Lung (tissue), 12 donors: ENCODE measurements around the gene C10orf67. TPM values are rescaled to one million over a fixed set of nuclear protein-coding genes. Genes with fewer than 3 reads are reported as not detected.
"Not testable (repeated sequence)": the region's sequence is repeated elsewhere in the genome, so short reads cannot be mapped to it uniquely, and the experiment has no call there.

Experiments used
- ATAC-seq: fragments of 200-7000 bp; cut with Tn5 transposase; one replicate; pipeline ENCODE4 v1.9.1; 2020; ENCODE audit warnings: moderate number of reproducible peaks; ENCODE audit not compliant: insufficient read depth, low FRiP score
- DNase-seq, 3 donors: peaks; one replicate each; pipeline ENCODE4 v3.0.0-alpha.2; 2013 to 2017
- H3K27ac ChIP-seq, 2 donors: one replicate each; pipeline ENCODE4 v1.5.1; 2013; ENCODE audit warnings: mild to moderate bottlenecking in 2 of 2, moderate library complexity in 2 of 2, control low read depth in 1 of 2, inconsistent platforms in 1 of 2, low read depth in 1 of 2, low read length in 1 of 2
- H3K27me3 ChIP-seq, 3 donors: one replicate each; pipeline ENCODE4 v1.5.1; 2013; ENCODE audit warnings: low read length in 2 of 3; ENCODE audit not compliant: control insufficient read depth in 3 of 3, insufficient read depth in 3 of 3
- H3K36me3 ChIP-seq, 4 donors: one replicate each; pipeline ENCODE4 v1.5.1; 2013; ENCODE audit warnings: low read length in 4 of 4, mild to moderate bottlenecking in 1 of 4, moderate library complexity in 1 of 4; ENCODE audit not compliant: control insufficient read depth in 4 of 4, insufficient read depth in 4 of 4
- H3K4me1 ChIP-seq, 5 donors: one replicate each; pipeline ENCODE4 v1.5.1; 2013; ENCODE audit warnings: low read length in 5 of 5, mild to moderate bottlenecking in 2 of 5, moderate library complexity in 1 of 5; ENCODE audit not compliant: control insufficient read depth in 5 of 5, insufficient read depth in 5 of 5
- H3K4me3 ChIP-seq: one replicate; pipeline ENCODE4 v1.5.1; 2013; ENCODE audit warnings: mild to moderate bottlenecking, control low read depth, moderate library complexity
- H3K9ac ChIP-seq, 2 donors: one replicate each; pipeline ENCODE4 v1.5.1; 2013; ENCODE audit warnings: low read length in 2 of 2, control low read depth in 1 of 2; ENCODE audit not compliant: insufficient read depth in 1 of 2
- H3K9me3 ChIP-seq, 4 donors: one replicate each; pipeline ENCODE4 v1.5.1; 2013; ENCODE audit warnings: low read length in 3 of 4, mild to moderate bottlenecking in 1 of 4, moderate library complexity in 1 of 4; ENCODE audit not compliant: control insufficient read depth in 4 of 4, insufficient read depth in 3 of 4
- WGBS, 2 donors: extraction: QIAGEN DNeasy Blood & Tissue Kit; methylation state at CpG; one replicate each; pipeline ENCODE4 v1.1.7; 2013; 5-methylcytosine and 5-hydroxymethylcytosine counted together
- polyA plus RNA-seq, 2 donors: library from polyadenylated mRNA; stranded (reverse); fragments of 200-250 nt; gene quantifications; one replicate each; pipeline ENCODE4 v1.2.1, GENCODE V29; 2013
- total RNA-seq, 2 donors: library from RNA; depleted of rRNA in 1 of 2; stranded (reverse); fragments of >200 nt in 1 of 2; gene quantifications; one replicate each; pipeline ENCODE4 v1.2.1, GENCODE V29; 2014 to 2021
- TF ChIP-seq, protein P1 (sequence below): IDR thresholded peaks from 2 replicates; pipeline ENCODE4 v1.5.1; 2012; ENCODE audit warnings: mild to moderate bottlenecking; ENCODE audit errors: control extremely low read depth, extremely low read depth
- donor health status: control.
- donor health status: control.
- donor health status: Bipolar disorder and iron deficiency.
- donor health status: healthy.
- donor health status: DM: yes; HTN: yes; CAD: no.

C10orf67 gene
- total and polyA plus RNA-seq, 4 donors = 0.33 to 2.3 (median 0.91) TPM

DNA sequence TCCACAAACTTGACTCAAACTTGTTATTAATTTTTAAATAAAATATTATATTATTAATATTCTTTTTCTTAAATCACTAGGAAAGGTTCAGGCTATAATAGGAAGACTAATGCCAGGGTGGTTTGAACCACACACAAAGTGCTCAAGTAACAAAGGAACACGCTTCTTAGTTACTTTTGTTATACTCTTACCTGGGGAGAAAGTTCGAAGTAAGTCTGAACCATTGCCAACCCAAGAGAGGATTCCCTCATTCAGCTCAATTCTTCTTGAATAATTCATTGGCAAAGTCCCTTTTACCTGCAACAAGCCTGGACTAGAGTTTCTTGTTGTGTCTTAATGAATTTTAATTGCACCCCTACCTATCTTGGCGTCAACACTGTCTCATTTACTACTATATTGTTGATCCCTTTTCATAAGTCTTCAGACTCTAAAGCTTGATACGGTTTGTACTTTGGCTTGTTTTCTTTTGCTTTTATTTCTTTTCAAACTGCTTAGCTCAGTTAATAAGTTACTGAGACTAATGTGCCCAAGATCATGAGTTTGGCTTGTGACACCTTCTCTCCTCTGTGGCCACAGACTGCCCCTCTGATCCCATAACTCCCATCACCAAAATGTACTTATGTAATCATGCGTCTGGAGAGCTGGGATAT is 10.2 kb upstream of the C10orf67 start:
- ATAC-seq = no peak
- no peak overlapping the region for H3K4me3 ChIP-seq
- H3K27ac ChIP-seq = no peak overlapping the region
- H3K36me3 ChIP-seq = no peaks in the 10 kb centered on the region
- no peaks in the 10 kb centered on the region for H3K9me3 ChIP-seq
- H3K27me3 ChIP-seq = no peaks in the 10 kb centered on the region
- no peak overlapping the region for H3K9ac ChIP-seq
- TF ChIP-seq, protein P1, sequence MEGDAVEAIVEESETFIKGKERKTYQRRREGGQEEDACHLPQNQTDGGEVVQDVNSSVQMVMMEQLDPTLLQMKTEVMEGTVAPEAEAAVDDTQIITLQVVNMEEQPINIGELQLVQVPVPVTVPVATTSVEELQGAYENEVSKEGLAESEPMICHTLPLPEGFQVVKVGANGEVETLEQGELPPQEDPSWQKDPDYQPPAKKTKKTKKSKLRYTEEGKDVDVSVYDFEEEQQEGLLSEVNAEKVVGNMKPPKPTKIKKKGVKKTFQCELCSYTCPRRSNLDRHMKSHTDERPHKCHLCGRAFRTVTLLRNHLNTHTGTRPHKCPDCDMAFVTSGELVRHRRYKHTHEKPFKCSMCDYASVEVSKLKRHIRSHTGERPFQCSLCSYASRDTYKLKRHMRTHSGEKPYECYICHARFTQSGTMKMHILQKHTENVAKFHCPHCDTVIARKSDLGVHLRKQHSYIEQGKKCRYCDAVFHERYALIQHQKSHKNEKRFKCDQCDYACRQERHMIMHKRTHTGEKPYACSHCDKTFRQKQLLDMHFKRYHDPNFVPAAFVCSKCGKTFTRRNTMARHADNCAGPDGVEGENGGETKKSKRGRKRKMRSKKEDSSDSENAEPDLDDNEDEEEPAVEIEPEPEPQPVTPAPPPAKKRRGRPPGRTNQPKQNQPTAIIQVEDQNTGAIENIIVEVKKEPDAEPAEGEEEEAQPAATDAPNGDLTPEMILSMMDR = no peak
- 87 to 92% methylated on average over 5 of the region's 5 CpGs for WGBS, 2 donors
- no peaks in the 10 kb centered on the region for H3K4me1 ChIP-seq
- no peak for DNase-seq

DNA sequence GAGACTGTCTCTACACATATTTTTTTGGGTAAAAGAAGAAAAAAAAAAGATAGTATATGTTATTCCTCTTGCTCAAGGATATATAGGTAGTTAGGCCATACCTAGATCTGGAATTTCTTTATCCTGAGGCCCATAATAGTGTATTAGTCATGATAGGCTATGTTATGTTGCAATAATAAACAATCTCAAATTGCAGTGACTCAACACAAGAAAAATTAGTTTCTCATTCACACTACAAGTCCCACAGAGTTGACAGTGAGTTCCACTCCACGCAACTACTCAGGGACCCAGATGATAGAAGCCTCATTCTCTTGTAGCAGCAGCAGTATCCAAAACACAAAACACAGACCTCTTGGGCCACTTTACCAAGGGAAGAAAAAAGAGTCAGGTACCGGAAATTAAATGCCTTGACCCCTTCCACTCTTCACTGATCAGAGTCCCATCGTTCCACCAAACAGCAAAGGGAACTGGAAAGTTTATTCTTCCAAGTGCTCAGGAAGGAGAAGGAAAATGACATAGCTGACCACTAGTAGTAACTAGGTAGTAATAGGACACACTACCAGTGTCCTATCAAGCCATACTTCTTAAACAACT is 7.4 kb upstream of the C10orf67 start:
- no peak overlapping the region for H3K4me3 ChIP-seq
- TF ChIP-seq, protein P1 = no peak
- no peak overlapping the region for H3K9ac ChIP-seq
- H3K9me3 ChIP-seq = no peaks in the 10 kb centered on the region
- no peak overlapping the region for H3K27ac ChIP-seq
- DNase-seq (no peak), ATAC-seq (no peak)
- H3K4me1 ChIP-seq = peaks cover 0 to 6% (median 0%) of the 10 kb centered on the region in 5 donors
- no peaks in the 10 kb centered on the region for H3K36me3 ChIP-seq
- WGBS, 2 donors = 91 to 92% methylated on average over 3 of the region's 3 CpGs
- no peaks in the 10 kb centered on the region for H3K27me3 ChIP-seq

DNA sequence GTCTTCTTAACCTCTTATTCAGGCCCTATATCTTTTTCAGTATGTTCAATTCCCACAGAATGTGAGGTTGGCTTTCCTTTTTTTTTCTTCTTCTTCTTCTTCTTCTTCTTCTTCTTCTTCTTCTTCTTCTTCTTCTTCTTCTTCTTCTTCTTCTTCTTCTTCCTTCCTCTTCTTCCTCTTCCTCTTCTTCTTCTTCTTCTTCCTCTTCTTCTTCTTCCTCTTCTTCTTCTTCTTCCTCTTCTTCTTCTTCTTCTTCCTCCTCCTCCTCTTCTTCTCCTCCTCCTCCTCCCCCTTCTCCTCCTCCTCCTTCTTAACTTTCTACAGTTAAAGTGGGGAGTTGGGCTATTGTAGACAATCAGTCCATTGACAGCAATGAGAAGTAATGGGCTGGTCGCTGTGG is 6.1 kb upstream of the C10orf67 start:
- not testable (repeated sequence) for H3K4me3 ChIP-seq, H3K27me3 ChIP-seq, H3K36me3 ChIP-seq, H3K9ac ChIP-seq, ATAC-seq, DNase-seq, H3K9me3 ChIP-seq, H3K27ac ChIP-seq, H3K4me1 ChIP-seq
- 83 to 97% methylated on average over 1 of the region's 1 CpG for WGBS, 2 donors

DNA sequence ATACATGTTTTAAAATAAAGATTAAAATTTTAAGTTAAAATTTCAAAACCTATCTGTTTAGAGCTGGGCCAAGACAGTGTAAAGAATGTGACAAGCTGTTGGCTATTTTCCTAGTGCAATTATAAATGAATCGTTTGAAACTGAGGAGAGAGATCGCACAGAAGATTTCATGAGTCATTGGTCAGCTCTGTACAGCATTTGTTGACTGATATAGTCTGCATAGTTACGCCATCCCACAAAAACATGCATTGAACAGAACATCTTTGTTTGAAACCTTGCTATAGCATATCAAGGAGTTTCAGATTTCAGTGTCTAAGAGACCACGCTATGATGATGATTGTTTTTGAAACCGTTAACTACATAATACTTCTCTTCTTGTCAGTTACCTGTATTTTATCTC is 1.3 kb upstream of the C10orf67 start:
- DNase-seq (peak in 1 of 3 donors; percentile 54), ATAC-seq (no peak)
- 66 to 80% methylated on average over 5 of the region's 5 CpGs for WGBS, 2 donors
- TF ChIP-seq, protein P1 = no peak
- H3K9me3 ChIP-seq = no peaks in the 10 kb centered on the region
- no peak overlapping the region for H3K9ac ChIP-seq
- no peaks in the 10 kb centered on the region for H3K36me3 ChIP-seq
- peaks cover 0 to 8% (median 2%) of the 10 kb centered on the region in 3 donors for H3K27me3 ChIP-seq
- H3K27ac ChIP-seq = peak overlapping the region in 1 of 2 donors; percentile 53
- no peak overlapping the region for H3K4me3 ChIP-seq
- peaks cover 0 to 12% (median 6%) of the 10 kb centered on the region in 5 donors for H3K4me1 ChIP-seq
